GM18505 (cell line): ENCODE measurements around the gene BORCS6.

Source experiments
- ATAC-seq: cut with Tn5 transposase; IDR thresholded peaks from one replicate; pipeline ENCODE4 v1.9.1; 2021; ENCODE audit not compliant: unreplicated experiment
- POLR2A ChIP-seq: IDR thresholded peaks from 4 replicates; pipeline ENCODE4 v1.6.1; 2011; ENCODE audit warnings: borderline replicate concordance; ENCODE audit not compliant: insufficient read depth, insufficient read length; ENCODE audit errors: extremely low read depth

Gene BORCS6

DNA sequence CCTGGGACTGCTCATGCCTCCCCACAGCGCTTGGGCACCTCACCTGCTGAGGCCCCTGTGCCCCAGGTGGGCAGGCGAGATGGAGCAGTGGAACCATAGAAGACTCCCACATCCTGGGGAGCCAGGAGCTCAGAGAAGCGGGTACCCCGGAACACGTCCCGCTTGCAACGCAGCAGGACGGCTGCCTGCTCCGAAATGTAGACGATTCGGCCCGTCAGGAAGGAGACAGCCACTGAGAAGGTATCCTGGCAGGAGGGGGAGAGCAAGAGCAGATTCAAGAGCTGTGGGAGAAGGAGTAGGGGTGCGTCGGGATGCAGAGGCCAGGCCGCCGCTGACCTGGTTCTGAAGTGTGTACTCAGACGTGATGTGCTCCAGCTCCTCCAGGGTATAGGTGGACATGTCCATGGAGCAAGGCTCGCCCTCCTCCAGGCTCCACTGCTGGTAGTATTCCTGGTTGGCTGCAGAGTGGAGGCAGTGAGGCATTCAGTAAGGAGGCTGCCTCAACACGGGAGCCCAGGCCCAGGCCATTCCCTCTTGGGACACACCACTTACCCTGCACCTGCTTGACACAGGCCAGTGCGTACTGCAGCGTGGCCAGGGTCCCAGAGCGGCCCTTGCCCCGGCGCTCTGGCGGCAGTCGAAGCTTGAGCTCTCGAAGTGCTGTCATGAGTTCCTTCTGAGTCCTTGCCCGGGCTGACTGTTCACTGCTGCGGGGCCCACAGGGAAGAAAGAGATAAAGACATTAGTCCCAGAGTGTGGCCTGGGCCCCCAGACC is 40.4 kb downstream of the BORCS6 start:
- no peak for ATAC-seq

GRCh38 chr17:8148560-8148959 is 41.4 kb downstream of the BORCS6 start:
- ATAC-seq = no peak
- TF ChIP-seq POLR2A = no peak

More for the DNA sequence above, 40.4 kb downstream of the BORCS6 start:
- no peak for TF ChIP-seq POLR2A

DNA sequence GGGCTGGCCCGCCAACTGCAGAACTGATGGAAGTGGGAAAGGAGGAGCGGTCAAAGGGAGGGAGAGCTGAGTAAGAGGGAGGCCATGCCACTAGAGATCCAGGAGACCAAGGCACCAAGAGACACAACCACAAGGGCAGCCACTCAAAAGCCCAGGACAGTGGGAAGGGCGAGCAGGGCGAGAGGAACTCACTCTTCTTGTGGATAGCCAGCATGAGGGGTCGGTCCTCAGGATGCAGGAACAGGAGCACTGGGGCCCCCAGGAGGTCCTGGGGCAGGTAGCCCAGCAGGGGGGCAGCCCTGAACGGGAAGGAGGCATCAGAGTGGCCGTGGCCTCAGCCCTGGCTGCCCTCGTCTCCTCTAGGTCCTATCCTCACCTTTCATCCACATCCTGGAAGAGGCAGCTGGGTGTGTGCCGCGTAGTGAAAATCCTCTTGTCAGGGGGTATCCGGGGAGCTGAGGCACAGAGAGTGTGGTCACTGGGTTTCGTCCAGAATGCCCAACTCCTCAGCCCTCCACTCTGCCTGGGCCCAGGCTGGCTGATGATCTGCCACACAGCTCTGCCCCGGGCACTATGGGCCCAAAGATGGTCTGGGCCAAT is 42.1 kb downstream of the BORCS6 start:
- no peak for ATAC-seq
- TF ChIP-seq POLR2A = no peak

- no peak for TF ChIP-seq POLR2A
- no peak for ATAC-seq
Observed at GRCh38 chr17:8147141-8147804, 42.7 kb downstream of the BORCS6 start.

DNA sequence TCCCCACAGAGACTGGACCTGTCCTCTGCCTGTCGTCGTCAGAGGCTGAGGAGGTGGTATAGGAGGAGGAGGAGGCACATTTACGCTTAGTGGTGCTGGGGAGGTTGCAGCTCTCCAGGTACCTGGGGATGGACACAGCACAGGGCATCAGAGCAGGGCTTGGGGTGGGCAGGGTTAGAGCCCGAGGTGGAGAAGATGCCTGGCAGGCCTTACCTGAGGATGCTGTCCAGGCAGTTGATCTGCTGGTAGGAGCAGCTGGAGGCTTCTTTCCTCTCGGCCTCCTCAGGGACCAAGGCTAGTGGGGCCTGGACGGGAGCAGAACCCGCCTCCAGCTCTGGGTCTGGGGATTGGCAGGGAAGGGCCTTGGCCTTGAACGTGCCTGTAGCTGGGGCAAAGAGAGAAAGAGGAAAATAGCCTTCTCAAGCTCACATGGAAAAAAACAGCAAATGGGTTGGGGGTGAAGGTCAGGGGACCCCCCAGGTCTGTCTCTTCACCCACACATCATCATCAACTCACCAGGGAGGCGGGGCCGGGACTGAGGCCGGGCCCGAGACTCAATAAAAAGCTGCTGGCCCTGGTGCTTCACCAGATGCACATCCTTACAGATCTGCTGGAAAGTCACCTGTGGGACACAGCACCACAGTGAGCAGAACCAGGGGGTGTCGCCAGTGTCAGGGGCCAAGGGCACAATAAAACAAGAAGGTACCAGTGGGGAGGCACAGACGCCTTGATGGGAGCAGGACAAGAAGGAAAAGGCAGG is 43.4 kb downstream of the BORCS6 start:
- no peak for TF ChIP-seq POLR2A
- no peak for ATAC-seq

- no peak for TF ChIP-seq POLR2A
- ATAC-seq = no peak
Observed at GRCh38 chr17:8145811-8146210, 44.2 kb downstream of the BORCS6 start.

DNA sequence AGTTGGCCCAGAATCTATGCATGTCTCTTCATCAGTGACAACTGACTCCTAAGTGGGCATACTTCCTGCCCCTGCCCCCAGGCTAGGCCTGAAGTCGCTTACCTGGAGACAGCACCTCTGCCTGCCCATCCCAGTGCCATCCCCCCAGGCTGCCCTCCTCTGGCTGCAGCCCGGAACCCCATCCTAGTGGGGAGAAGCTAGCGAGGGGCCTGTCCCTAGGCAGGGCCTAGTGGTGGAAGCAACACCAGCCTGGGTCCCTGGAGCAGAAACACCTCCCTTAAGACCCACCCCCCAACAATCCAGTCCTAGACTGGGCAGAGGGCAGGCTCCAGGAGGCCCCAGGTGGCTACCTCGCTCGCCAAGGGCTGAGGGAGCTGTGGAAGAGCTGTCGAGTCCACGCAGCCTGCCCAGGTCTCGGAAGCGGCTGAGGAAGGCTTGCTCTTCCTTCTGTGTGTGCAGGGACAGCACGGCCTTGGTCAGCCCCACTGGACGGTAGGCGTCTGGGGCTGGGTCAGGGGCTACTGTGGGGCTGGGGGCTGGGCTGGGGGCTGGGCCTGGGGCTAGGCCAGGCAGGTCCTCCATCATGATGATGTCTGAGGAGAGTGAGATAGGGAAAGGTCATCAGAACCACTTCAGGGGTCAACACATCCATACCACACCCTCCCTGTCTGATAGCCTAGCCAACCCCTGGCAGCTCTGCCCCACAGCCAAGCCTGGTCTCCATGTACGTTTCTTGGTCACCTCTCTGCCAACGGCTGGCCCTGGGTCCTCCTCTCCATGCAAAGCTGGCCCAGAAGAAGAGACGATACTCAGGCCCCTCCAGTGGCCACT is 45.4 kb downstream of the BORCS6 start:
- TF ChIP-seq POLR2A = no peak
- ATAC-seq = no peak

- ATAC-seq = no peak
- no peak for TF ChIP-seq POLR2A
Observed at GRCh38 chr17:8143581-8144400, 46.2 kb downstream of the BORCS6 start.

DNA sequence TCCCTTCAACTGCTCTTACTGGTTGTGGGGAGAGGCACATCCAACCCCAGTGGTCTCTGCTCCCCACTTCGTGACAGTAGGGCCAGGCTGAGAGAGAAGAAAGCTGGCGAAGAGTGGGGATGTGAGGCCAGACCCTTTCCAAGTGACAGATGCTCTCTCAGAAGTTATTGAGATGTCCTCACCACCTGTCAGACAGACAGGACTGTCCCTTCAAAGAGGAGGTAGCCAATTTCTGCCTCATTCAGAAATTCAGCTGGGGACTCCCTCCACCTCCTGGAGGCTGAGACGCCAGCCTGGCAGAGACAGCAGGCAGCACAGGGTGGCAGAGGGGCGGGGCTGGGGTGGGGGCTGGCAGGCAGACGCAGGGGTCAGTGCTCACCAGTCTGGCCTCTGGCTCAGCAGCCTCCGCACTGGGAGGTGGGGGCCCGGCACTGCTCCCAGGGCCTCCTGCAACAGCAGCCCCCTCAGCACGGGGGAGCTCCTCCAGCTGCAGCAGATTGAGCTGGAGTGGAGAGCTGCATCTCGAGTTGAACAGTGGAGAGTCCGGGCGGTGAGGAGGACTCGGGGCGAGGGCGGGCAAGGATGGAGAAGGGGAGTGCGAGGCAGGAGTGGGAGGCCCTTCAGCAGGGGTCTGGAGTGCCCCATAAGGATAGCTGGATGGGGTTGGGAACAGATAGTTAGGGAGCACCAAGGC is 46.9 kb downstream of the BORCS6 start:
- no peak for ATAC-seq

DNA sequence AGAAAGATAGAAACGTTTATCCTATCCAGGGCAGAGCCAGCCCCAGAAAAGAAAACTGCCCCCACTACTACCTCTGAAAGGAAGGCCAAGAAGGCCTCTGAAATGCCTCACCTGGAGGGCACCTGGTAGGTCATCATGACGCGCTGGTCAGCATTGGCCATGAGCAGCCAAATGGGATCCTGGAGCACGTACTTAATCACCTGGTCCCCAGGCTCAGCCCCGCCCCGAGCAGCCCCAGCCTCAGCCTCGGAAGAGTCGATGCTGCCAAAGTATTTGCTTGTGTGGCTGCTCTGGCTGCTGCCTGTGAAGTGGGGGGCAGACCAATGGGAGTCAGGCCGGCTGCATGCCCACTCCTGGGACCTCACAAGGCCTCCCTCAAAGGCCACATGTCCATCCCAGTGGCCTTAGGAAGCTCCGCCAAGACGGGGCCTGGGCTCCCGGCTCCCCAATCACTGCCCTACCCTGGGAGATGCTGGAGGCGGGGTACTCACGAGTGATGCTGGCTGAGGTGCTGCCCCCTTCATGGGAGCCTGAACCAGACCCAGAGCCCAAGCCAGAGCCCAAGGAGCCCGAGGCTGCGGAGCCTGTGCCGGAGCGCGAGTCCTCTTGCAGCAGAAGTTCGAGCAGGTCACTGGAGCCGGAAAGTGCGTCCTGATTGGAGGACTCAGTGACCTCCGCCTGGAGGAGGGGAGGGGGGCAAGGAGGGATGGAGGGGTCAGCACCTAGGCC is 47.7 kb downstream of the BORCS6 start:
- TF ChIP-seq POLR2A = no peak
- ATAC-seq = no peak

More for the DNA sequence above, 46.9 kb downstream of the BORCS6 start:
- TF ChIP-seq POLR2A = no peak

GRCh38 chr17:8141741-8142140 is 48.2 kb downstream of the BORCS6 start:
- no peak for ATAC-seq

More at GRCh38 chr17:8141741-8142140, 48.2 kb downstream of the BORCS6 start:
- no peak for TF ChIP-seq POLR2A
